ENCODE results near the gene LSS.

LSS gene

DNA sequence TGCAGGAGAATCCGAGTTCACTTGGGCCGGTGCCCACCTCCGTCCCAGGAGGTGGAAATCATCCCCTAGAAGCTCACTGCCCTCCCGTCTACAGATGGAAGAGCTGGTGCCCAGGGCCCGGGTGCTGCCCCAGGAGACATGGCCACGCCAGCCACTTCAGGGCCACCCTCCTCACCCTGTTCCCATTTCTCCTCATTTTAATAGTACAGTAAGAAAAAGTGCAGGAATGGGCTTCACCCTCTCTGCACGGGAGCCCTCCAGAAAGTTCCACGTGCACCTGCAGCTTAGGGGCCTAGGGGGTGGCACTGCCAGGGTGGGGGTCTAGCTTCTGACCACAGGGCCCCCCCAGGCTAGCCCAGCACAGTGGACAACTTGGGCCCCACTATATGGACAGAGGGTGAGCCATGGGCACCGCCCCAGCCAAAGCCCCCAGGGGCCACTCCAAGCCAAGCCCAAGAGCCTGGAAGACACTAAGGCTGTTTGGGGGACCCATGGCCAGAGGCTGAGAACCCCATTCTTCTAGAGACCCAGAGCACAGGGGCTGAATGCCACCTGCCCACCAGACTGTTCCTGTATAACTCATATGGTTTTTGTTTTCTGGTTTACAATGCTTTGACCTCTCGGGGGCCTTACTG, 69.8 kb downstream of the LSS start:
- Histone ChIP-seq H3K27ac (ENCODE audit: low read depth, low read length) (no peak overlapping the region), H3K4me3 (ENCODE audit: low read length) (no peak overlapping the region), H3K36me3 (ENCODE audit: control insufficient read depth, insufficient read depth, low read length) (no peaks in the 10 kb centered on the region), H3K4me1 (ENCODE audit: control insufficient read depth, insufficient read depth, low read length) (no peaks in the 10 kb centered on the region), H3K9ac (ENCODE audit: low read length) (no peak overlapping the region), H3K27me3 (ENCODE audit: control insufficient read depth, insufficient read depth, low read length) (no peaks in the 10 kb centered on the region)

DNA sequence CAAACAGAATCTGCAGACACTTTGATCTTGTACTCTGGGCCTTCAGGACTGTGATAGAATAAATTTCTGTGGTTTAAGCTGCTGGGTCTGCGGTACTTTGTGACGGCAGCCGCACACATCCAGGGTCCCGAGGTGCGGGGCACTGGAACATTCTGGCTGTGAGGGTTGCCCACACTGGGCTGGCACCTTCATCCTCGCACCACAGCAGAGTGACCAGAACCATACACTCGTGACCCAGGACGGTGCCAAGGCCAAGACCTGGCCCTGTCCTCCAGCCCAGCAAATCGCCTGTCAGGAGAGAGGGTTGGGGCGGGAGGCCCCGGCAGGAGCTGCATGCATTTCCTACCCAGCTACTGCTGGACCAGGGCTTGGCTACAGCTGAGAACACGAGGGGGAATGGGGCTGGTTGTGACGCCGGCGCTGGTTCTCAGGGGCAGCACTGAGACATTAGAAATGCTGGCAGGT, 70.6 kb downstream of the LSS start:
- Histone ChIP-seq H3K36me3 (ENCODE audit: control insufficient read depth, insufficient read depth, low read length) (no peaks in the 10 kb centered on the region), H3K9ac (ENCODE audit: low read length) (no peak overlapping the region), H3K4me3 (ENCODE audit: low read length) (no peak overlapping the region), H3K27me3 (ENCODE audit: control insufficient read depth, insufficient read depth, low read length) (no peaks in the 10 kb centered on the region), H3K27ac (ENCODE audit: low read depth, low read length) (no peak overlapping the region), H3K4me1 (ENCODE audit: control insufficient read depth, insufficient read depth, low read length) (no peaks in the 10 kb centered on the region)

DNA sequence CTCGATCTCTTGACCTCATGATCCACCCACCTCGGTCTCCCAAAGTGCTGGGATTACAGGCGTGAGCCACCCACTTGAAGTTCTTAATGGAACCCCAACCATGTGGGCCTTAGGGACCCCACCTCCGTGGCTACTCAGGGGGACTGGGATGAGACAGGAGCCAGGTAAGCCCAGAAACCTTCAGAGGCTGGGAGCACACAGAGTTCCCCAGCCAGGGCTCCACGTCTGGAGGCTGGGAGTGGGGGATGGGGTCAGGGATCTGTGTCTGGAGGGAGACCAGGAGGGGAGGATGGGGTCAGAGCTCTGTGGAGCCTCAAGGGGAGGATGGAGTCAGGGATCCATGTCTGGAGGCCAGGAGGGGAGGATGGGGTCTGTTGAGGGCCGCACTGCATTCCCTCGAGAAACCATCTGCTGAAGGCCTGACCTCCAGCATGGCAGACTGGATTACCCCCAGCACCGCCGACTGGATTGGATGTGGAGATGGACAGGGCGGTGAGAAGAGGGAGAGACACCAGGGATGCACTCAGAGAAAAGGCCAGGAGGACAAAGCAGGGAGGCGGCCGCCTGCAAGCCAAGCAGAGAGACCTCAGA, 71.1 kb downstream of the LSS start:
- H3K4me1 ChIP-seq (ENCODE audit: control insufficient read depth, insufficient read depth, low read length), result no peaks in the 10 kb centered on the region
- H3K36me3 ChIP-seq (ENCODE audit: control insufficient read depth, insufficient read depth, low read length), result no peaks in the 10 kb centered on the region
- H3K4me3 ChIP-seq (ENCODE audit: low read length), result no peak overlapping the region
- H3K27me3 ChIP-seq (ENCODE audit: control insufficient read depth, insufficient read depth, low read length), result no peaks in the 10 kb centered on the region
- H3K9ac ChIP-seq (ENCODE audit: low read length), result no peak overlapping the region
- H3K27ac ChIP-seq (ENCODE audit: low read depth, low read length), result no peak overlapping the region

DNA sequence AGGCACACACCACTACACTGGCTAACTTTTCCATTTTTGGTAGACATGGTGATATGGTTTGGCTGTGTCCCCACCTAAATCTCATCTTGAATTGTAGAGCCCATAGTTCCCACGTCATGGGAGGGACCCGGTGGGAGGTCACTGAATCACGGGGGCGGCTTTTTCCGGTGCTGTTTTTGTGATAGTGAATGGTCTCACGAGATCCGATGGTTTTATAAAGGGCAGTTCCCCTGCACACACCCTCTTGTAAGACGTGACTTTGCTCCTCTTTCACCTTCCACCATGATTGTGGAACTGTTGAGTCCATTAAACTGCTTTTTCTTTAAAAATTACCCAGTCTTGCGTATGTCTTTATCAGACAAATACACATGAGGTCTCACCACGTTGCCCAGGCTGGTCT, 71.9 kb downstream of the LSS start:
- Histone ChIP-seq H3K9ac (ENCODE audit: low read length) (no peak overlapping the region), H3K36me3 (ENCODE audit: control insufficient read depth, insufficient read depth, low read length) (no peaks in the 10 kb centered on the region), H3K27ac (ENCODE audit: low read depth, low read length) (no peak overlapping the region), H3K27me3 (ENCODE audit: control insufficient read depth, insufficient read depth, low read length) (no peaks in the 10 kb centered on the region), H3K4me1 (ENCODE audit: control insufficient read depth, insufficient read depth, low read length) (no peaks in the 10 kb centered on the region), H3K4me3 (ENCODE audit: low read length) (no peak overlapping the region)

DNA sequence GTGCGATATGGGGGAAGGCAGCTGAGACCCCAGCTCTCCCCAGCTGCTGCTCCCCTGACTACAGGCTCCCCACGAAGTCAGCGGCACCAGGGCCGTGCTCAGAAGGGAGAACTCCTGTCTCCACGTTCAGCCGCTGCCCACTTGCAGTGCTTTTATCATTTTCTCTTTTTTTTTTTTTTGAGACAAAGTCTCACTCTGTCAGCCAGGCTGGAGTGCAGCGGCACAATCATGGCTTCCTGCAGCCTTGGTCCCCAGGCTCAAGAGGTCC, 72.3 kb downstream of the LSS start:
- Histone ChIP-seq H3K27me3 (ENCODE audit: control insufficient read depth, insufficient read depth, low read length) (no peaks in the 10 kb centered on the region), H3K4me3 (ENCODE audit: low read length) (no peak overlapping the region), H3K36me3 (ENCODE audit: control insufficient read depth, insufficient read depth, low read length) (no peaks in the 10 kb centered on the region), H3K4me1 (ENCODE audit: control insufficient read depth, insufficient read depth, low read length) (no peaks in the 10 kb centered on the region), H3K27ac (ENCODE audit: low read depth, low read length) (no peak overlapping the region), H3K9ac (ENCODE audit: low read length) (no peak overlapping the region)

DNA sequence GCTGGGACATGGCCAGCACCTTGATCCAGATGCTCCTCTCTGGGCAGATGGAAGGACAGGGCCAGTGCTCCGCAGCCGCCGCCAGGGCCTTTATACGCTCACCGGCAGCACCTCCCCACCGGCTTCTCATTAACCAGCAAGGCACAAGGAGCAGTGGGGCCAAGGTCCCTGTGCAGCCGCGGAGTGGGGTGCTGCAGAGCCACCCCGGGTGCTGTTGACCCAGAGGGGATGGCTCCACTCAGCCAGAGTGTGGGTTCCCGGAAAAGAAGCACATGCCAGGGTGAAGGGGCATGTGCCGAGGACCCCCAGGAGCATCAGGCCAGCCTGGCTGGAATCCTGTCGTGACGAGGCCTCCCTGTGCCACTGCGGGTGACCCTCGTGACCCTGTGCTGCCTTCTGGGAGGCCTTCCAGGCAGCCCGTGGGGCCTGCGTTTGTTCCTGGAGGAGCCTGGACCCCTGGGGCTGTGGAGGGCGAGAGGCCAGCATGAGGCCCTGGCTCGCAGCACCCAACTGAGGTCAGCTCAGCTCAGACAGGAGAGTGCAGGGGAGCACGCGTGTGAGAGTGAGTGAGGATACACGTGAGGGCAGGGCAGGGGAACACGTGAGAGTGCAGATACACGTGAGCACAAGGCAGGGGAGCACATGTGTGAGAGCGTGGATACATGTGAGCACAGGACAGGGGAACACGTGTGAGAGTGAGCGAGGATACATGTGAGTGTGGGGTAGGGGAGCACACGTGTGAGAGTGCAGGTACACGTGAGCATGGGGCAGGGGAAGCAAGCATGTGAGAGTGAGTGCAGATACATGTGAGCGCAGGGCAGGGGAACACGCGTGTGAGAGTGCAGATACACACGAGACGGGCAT, 72.8 kb downstream of the LSS start, which contains the start of gene FTCD:
FTCD (minus strand) TSS at position 66 of the 864 bp plus-strand sequence; CDS start at position 10, 56 bp downstream.
- Histone ChIP-seq H3K4me3 (ENCODE audit: low read length) (no peak within 1 kb of the TSS), H3K27me3 (ENCODE audit: control insufficient read depth, insufficient read depth, low read length) (no peaks in the 10 kb centered on the region), H3K9ac (ENCODE audit: low read length) (no peak within 1 kb of the TSS), H3K36me3 (ENCODE audit: control insufficient read depth, insufficient read depth, low read length) (no peaks in the 10 kb centered on the region), H3K4me1 (ENCODE audit: control insufficient read depth, insufficient read depth, low read length) (no peaks in the 10 kb centered on the region), H3K27ac (ENCODE audit: low read depth, low read length) (no peak within 1 kb of the TSS)

DNA sequence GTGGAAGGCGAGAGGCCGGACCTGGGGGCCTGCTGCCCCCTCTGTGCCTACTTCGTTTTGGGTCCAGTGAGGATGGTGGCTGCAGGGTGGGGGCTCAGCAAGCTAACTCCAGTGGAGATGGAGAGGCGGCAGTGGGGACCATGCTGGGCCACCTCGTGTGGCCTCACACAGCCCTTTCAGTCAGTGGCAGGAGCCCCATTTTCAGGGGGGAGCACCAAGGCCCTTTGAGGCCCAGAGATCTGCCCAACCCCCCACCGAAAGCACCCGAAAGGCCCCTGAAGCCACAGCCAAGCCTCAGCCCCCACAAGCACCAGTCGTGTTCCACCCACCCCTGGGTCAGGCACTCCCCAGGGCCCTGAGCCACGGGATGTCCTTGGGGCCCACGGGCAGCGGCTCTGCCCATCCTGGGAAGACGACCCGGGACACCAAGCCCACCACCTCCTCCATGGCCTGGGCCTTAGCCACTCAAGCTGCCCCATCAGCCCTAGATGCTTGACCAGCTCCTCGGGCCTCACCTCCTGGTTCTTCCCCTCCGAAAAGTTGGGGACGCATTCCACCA, 73.5 kb downstream of the LSS start:
- Histone ChIP-seq H3K4me3 (ENCODE audit: low read length) (no peak overlapping the region), H3K9ac (ENCODE audit: low read length) (no peak overlapping the region), H3K27ac (ENCODE audit: low read depth, low read length) (no peak overlapping the region), H3K4me1 (ENCODE audit: control insufficient read depth, insufficient read depth, low read length) (no peaks in the 10 kb centered on the region), H3K27me3 (ENCODE audit: control insufficient read depth, insufficient read depth, low read length) (no peaks in the 10 kb centered on the region), H3K36me3 (ENCODE audit: control insufficient read depth, insufficient read depth, low read length) (no peaks in the 10 kb centered on the region)

DNA sequence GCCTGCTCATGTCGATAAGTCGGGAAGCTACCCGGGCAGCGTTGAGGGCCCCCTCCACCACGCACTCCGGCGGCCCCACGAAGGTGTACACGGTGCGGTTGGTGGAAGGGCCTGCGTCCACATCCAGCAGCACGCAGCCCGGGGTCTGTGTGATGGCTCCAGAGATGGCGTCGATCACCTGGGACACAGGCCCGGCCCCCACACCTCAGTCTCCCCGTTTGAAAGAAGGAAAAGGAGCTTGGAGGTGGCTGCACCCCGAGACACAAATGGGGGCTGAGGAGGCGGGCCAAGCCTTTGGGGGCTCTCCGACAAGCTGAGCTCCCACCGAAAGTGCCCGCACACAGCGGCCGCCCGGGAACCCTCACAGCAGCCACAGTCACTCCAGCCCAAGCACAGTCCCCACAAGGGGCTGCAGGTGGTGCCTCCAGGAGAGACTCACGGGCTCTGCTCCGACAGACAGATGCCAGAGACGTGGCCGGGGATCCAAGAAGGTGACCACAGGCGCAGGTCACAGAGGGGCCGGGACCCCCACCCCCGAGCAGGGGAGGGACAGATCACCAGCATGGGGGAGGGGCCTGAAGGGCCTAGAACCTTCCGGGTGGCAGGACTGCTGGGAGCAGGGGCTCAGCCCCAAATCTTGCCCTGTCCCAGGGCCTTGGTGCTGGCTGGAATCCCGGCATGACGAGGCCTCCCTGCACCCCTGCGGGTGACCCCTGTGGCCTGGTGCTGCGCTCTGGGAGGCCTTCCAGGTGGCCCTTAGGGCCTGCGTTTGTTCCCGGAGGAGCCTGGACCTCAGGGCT, 74.2 kb downstream of the LSS start:
- Histone ChIP-seq H3K9ac (ENCODE audit: low read length) (no peak overlapping the region), H3K27ac (ENCODE audit: low read depth, low read length) (no peak overlapping the region), H3K36me3 (ENCODE audit: control insufficient read depth, insufficient read depth, low read length) (no peaks in the 10 kb centered on the region), H3K4me1 (ENCODE audit: control insufficient read depth, insufficient read depth, low read length) (no peaks in the 10 kb centered on the region), H3K27me3 (ENCODE audit: control insufficient read depth, insufficient read depth, low read length) (no peaks in the 10 kb centered on the region), H3K4me3 (ENCODE audit: low read length) (no peak overlapping the region)

DNA sequence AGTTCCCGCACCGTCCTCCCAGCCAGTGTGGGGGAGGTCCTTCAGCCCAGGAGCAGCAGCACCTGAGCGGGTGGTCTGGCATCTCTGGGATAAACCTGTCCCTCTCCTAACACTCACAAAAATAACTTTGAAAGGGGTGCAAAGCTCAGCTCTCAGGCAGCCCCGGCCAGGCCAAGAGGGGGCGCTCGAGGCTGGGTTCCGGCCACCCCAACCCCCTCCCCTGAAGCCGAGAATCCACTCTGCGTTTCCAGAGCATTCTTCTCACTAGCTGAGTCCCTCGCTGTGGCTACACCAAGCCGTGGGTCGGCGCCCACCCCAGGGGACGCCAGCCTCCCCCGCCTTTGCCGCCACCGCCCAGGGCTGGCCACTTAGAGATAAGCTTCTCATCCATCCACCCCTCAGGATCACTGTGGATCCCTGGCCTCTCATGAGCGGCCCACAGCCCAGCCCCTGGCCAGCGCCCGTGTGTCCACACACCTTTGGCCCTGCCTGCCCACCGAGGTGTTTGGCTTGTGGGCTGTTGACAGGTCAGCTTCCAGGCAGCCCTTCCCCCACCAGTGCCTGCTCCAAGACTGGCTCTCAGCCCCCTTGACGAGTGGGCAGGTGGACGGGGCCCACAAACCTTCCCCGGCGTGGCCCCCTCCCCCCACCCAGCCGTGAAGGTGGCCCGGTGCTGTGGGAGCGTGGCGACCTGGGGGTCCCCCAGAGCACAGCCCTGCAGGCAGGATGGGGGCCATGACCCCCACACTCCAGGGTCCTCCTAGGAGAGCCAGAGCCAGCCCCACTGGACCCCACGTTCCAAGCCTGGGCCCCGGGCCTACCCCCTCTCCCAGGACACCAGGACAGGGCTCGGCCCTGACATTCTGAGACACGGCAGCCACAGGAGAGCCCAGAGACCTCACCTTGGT, 75.1 kb downstream of the LSS start:
- no peak overlapping the region for H3K4me3 ChIP-seq (ENCODE audit: low read length)
- H3K27ac ChIP-seq (ENCODE audit: low read depth, low read length), result no peak overlapping the region

DNA sequence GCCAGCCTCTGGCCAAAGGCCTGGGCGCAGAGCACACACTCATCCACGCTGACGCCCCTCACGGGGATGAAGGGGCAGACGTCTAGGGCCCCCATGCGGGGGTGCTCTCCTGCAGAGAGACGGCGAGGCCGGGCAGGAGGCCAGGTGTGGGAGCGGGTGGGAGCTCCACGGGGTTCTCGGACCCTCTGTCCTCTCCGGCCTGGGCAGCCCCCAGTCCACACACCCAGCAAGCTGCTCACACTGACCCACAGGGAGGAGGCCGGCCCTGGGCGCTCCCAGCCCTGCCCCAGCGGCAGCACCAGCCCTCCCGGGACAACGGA, 75.7 kb downstream of the LSS start:
- H3K9ac ChIP-seq (ENCODE audit: low read length), result no peak overlapping the region
- no peak overlapping the region for H3K27ac ChIP-seq (ENCODE audit: low read depth, low read length)
- H3K36me3 ChIP-seq (ENCODE audit: control insufficient read depth, insufficient read depth, low read length), result no peaks in the 10 kb centered on the region
- H3K27me3 ChIP-seq (ENCODE audit: control insufficient read depth, insufficient read depth, low read length), result no peaks in the 10 kb centered on the region
- no peaks in the 10 kb centered on the region for H3K4me1 ChIP-seq (ENCODE audit: control insufficient read depth, insufficient read depth, low read length)
- H3K4me3 ChIP-seq (ENCODE audit: low read length), result no peak overlapping the region

More for the DNA sequence above, 75.1 kb downstream of the LSS start:
- H3K27me3 ChIP-seq (ENCODE audit: control insufficient read depth, insufficient read depth, low read length), result no peaks in the 10 kb centered on the region
- H3K4me1 ChIP-seq (ENCODE audit: control insufficient read depth, insufficient read depth, low read length), result no peaks in the 10 kb centered on the region
- H3K9ac ChIP-seq (ENCODE audit: low read length), result no peak overlapping the region
- no peaks in the 10 kb centered on the region for H3K36me3 ChIP-seq (ENCODE audit: control insufficient read depth, insufficient read depth, low read length)

DNA sequence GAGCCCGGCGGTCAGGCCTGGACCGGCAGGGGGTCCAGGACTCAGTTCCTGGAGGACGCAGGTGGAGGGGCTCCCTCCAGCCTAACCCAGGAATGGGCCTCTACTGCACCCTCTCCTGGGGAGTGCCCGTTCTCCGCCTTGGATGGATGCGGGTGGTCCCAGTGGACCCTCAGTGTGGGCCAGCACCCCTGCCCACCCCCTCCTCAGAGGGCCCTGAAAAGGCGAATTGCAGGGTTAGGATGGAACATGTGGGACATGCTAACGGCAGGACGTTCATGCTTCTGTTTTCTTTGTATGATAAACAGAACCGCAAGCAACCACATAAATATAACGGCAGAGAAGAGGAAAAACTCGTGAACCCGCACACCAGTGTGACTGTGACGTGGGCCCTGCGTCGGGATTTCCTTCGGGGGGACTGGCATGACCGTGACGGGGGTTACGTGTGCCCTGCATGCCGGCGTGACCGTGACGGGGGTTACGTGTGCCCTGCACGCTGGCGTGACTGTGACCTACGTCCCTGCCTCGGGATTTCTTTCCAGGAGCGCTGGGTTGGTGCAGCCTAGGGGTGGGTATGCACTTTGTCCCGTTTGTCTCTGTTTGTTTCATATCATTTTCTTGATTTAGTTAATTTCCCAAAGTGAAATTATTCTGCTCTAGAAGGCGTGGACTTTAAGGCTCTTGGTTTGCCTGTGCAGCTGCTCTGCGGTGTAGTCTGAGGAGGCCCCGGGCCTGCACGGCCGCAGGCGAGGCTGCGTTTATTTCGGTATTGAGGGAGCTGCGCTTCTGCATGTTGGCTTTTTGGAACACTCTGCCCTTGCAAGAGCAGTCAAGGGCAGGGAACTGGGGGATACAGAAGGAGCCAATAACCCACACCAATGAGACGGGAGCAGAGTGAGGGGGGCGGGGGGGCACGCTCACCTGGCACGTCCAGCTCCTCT, 76.3 kb downstream of the LSS start:
- no peaks in the 10 kb centered on the region for H3K27me3 ChIP-seq (ENCODE audit: control insufficient read depth, insufficient read depth, low read length)
- no peak overlapping the region for H3K4me3 ChIP-seq (ENCODE audit: low read length)
- H3K4me1 ChIP-seq (ENCODE audit: control insufficient read depth, insufficient read depth, low read length), result no peaks in the 10 kb centered on the region
- no peak overlapping the region for H3K27ac ChIP-seq (ENCODE audit: low read depth, low read length)
- H3K36me3 ChIP-seq (ENCODE audit: control insufficient read depth, insufficient read depth, low read length), result no peaks in the 10 kb centered on the region
- H3K9ac ChIP-seq (ENCODE audit: low read length), result no peak overlapping the region
